ENCODE data around the gene ZNF329. TPM values are rescaled to one million over a fixed set of nuclear protein-coding genes. Genes with fewer than 3 reads are reported as not detected.

ZNF329 gene
- 8.6 and 12.1 TPM in 2 replicates for total RNA-seq

GRCh38 chr19:58150328-58150921 lies at the start of gene ZNF329:
Gene ZNF329 (minus strand): TSS chr19:58150789. CDS start chr19:58129503, 21,286 bp downstream.

GRCh38 chr19:58182989-58183816 lies 32.6 kb upstream of the ZNF329 start, which contains the start of gene ZNF274:
Gene ZNF274 (plus strand): TSS chr19:58183061. CDS start chr19:58183966, 905 bp downstream.

GRCh38 chr19:58097781-58098681 lies 52.6 kb downstream of the ZNF329 start, which contains the start of gene ZSCAN18:
Gene ZSCAN18 (minus strand): TSS chr19:58098231. CDS start chr19:58090267, 7,964 bp downstream.

Other genes starting within 250 kb of the ZNF329 start
- 6.0 and 6.1 TPM in 2 replicates for gene ZNF417, start 234.2 kb downstream of the ZNF329 start, total RNA-seq
- 1.3 and 1.6 TPM in 2 replicates for gene ZNF418, start 215.4 kb downstream of the ZNF329 start, total RNA-seq
- 1.5 and 6.3 TPM in 2 replicates for gene ZNF256, start 203.1 kb downstream of the ZNF329 start, total RNA-seq
- not detected in 2 replicates for gene C19orf18, start 176.3 kb downstream of the ZNF329 start, total RNA-seq
- 4.9 and 25.6 TPM in 2 replicates for gene ZNF606, start 148.0 kb downstream of the ZNF329 start, total RNA-seq
- 0.54 TPM in 1 of 2 replicates, not detected in the other for gene ZSCAN1, start 116.8 kb downstream of the ZNF329 start, total RNA-seq
- gene ZNF135, start 91.5 kb downstream of the ZNF329 start, total RNA-seq: 2.7 and 2.9 TPM in 2 replicates
- gene ZSCAN18, start 52.6 kb downstream of the ZNF329 start, total RNA-seq: 27.4 and 33.0 TPM in 2 replicates
- 19.3 and 29.0 TPM in 2 replicates for gene ZNF274, start 32.3 kb upstream of the ZNF329 start, total RNA-seq
- gene ZNF544, start 78.1 kb upstream of the ZNF329 start, total RNA-seq: 13.4 and 64.2 TPM in 2 replicates
- gene ZNF8, start 128.2 kb upstream of the ZNF329 start, total RNA-seq: 4.9 and 6.6 TPM in 2 replicates
- 32.9 and 64.4 TPM in 2 replicates for gene ERVK3-1, start 154.6 kb upstream of the ZNF329 start, total RNA-seq
- 1.9 and 2.0 TPM in 2 replicates for gene ZSCAN22, start 176.2 kb upstream of the ZNF329 start, total RNA-seq
- gene A1BG, start 202.7 kb upstream of the ZNF329 start, total RNA-seq: 95.4 and 130 TPM in 2 replicates
- 0.18 and 0.97 TPM in 2 replicates for gene ZNF497, start 212.0 kb upstream of the ZNF329 start, total RNA-seq
- 4.5 and 5.0 TPM in 2 replicates for gene ZNF837, start 230.2 kb upstream of the ZNF329 start, total RNA-seq
- gene RPS5, start 236.5 kb upstream of the ZNF329 start, total RNA-seq: 2,709 and 3,064 TPM in 2 replicates
- not detected in 2 replicates for gene RNF225, start 244.9 kb upstream of the ZNF329 start, total RNA-seq